GM12878 (cell line): ENCODE results near the gene MASP1. TPM values are rescaled to one million over a fixed set of nuclear protein-coding genes. Genes with fewer than 3 reads are reported as not detected.

Experiments used
- ATAC-seq: fragments of 200-7000 bp; cut with Tn5 transposase; 3 replicates; pipeline ENCODE4 v1.9.1; 2020; ENCODE audit warnings: mild to moderate bottlenecking, moderate library complexity
- BruUV-seq: library from RNA; stranded (reverse); fragments of 400-500 nt; replicated peaks from 2 replicates; lab custom pipeline; 2021; lab: Mats Ljungman, UMichigan
- CTCF ChIA-PET: fragments of 300-600 bp; sonication (Branson Sonifier 250); formaldehyde crosslinking; extraction: SDS; loops from one replicate; lab custom pipeline; 2021; ENCODE audit warnings: inconsistent platforms; lab: Yijun Ruan, JAX
- POLR2A ChIA-PET: fragments of 350-600 bp; formaldehyde crosslinking; extraction: SDS; loops from one replicate; lab custom pipeline; 2021; ENCODE audit warnings: inconsistent platforms; lab: Charles Lee
- RAD21 ChIA-PET: fragments of 300-600 bp; sonication (Branson Sonifier 250); formaldehyde crosslinking; loops from one replicate; lab custom pipeline; 2023; ENCODE audit warnings: antibody characterized with exemption; ENCODE audit not compliant: unreplicated experiment; lab: Charles Lee
- SMC1A ChIA-PET: fragments of 300-600 bp; sonication (Branson Sonifier 250); formaldehyde crosslinking; loops from one replicate; lab custom pipeline; 2023; ENCODE audit not compliant: unreplicated experiment, uncharacterized antibody; lab: Charles Lee
- DNase-seq: peaks from one replicate; pipeline ENCODE4 v3.0.0-alpha.2; 2011; ENCODE audit warnings: low read depth, low spot score
- FAIRE-seq: peaks from 3 replicates; lab custom pipeline; 2011; peaks lifted over from hg19 to GRCh38; lab: Jason Lieb, UNC
- H2AFZ ChIP-seq: 2 replicates; pipeline ENCODE4 v1.6.0; 2011; ENCODE audit warnings: low read depth, low read length, control low read depth; ENCODE audit not compliant: control insufficient read depth
- H3K27ac ChIP-seq: 2 replicates; pipeline ENCODE4 v1.5.1; 2011; ENCODE audit warnings: control low read depth; ENCODE audit not compliant: control insufficient read depth, insufficient read depth
- H3K27me3 ChIP-seq, 2 experiments: replicated peaks in 1 of 2; 2 replicates each; pipeline versions ENCODE4 v1.6.0 to v1.6.1; 2011; ENCODE audit warnings: low read length in 1 of 2; ENCODE audit not compliant: control insufficient read depth in 2 of 2, insufficient read depth in 2 of 2
- H3K36me3 ChIP-seq, 2 experiments: 2 replicates each; pipeline ENCODE4 v1.5.1; 2011; ENCODE audit warnings: low read length in 1 of 2; ENCODE audit not compliant: control insufficient read depth in 2 of 2, insufficient read depth in 2 of 2
- H3K4me1 ChIP-seq: 2 replicates; pipeline ENCODE4 v1.6.1; 2011; ENCODE audit warnings: mild to moderate bottlenecking, low read length, moderate library complexity, mixed read lengths; ENCODE audit not compliant: control insufficient read depth, insufficient read depth
- H3K4me2 ChIP-seq: 2 replicates; pipeline ENCODE4 v1.6.0; 2011; ENCODE audit warnings: control low read depth; ENCODE audit not compliant: control insufficient read depth, insufficient read depth
- H3K4me3 ChIP-seq: fragments of 200-600 bp; sonication (generic); 2 replicates; pipeline ENCODE4 v1.5.1; 2016
- H3K79me2 ChIP-seq: 2 replicates; pipeline ENCODE4 v1.6.0; 2011; ENCODE audit warnings: low read length; ENCODE audit not compliant: control insufficient read depth, insufficient read depth
- H3K9ac ChIP-seq: 2 replicates; pipeline ENCODE4 v1.8.0; 2011; ENCODE audit warnings: low read length, control low read depth, mixed read lengths; ENCODE audit not compliant: control insufficient read depth, insufficient read depth
- H3K9me3 ChIP-seq: replicated peaks from 3 replicates; pipeline ENCODE4 v1.5.1; 2011; ENCODE audit warnings: mild to moderate bottlenecking, low read length; ENCODE audit not compliant: control insufficient read depth, insufficient read depth
- H4K20me1 ChIP-seq: 2 replicates; pipeline ENCODE4 v1.6.0; 2011; ENCODE audit not compliant: control insufficient read depth, insufficient read depth
- BCL3 ChIP-seq: IDR thresholded peaks from 2 replicates; pipeline ENCODE4 v1.6.1; 2011; ENCODE audit warnings: borderline replicate concordance, low read depth, mild to moderate bottlenecking, moderate library complexity, low read length; ENCODE audit not compliant: insufficient read depth, poor library complexity, severe bottlenecking
- RUNX3 ChIP-seq: IDR thresholded peaks from 2 replicates; pipeline ENCODE4 v1.6.1; 2012; ENCODE audit warnings: low read length, inconsistent platforms
- TCF3 ChIP-seq: IDR thresholded peaks from 2 replicates; pipeline ENCODE4 v1.6.1; 2012; ENCODE audit warnings: low read depth, mild to moderate bottlenecking, low read length, borderline replicate concordance; ENCODE audit not compliant: insufficient read depth
- WGBS: methylation state at CpG from one replicate; pipeline ENCODE4 v1.1.6; 2016; ENCODE audit warnings: low lambda C conversion rate; ENCODE audit not compliant: insufficient replicate concordance, insufficient coverage; ENCODE audit errors: missing lambda C conversion rate; 5-methylcytosine and 5-hydroxymethylcytosine counted together
- in situ Hi-C: fragments of 300-500 bp; cut with MboI; formaldehyde crosslinking; loops from 9 replicates; pipeline ENCODE4 v1.14.3; 2018; ENCODE audit warnings: mixed read lengths
- intact Hi-C: fragments of 100-400 bp; cut with micrococcal nuclease; formaldehyde crosslinking; loops from one replicate; pipeline ENCODE4 v1.14.2; 2022; ENCODE audit not compliant: unreplicated experiment
- polyA plus RNA-seq, 11 experiments: library from polyadenylated mRNA; depleted of rRNA in 4 of 11; unstranded in 6 of 11; stranded (reverse) in 5 of 11; fragments of >200 nt; fragmentation: Nextera tagmentation in 4 of 11; fragmentation: Illumina TruSeq in 1 of 11; extraction: Ambion mirVana in 4 of 11; extraction: Trizol in 1 of 11; gene quantifications; 1 replicate in 1 of 11; 2 replicates in 10 of 11; pipeline versions ENCODE4 v1.2.1 to v1.2.3, GENCODE V29; 2011 to 2016; ENCODE audit warnings: inconsistent platforms in 2 of 11, missing spikeins in 2 of 11, low read depth in 1 of 11
- total RNA-seq, 4 experiments: library from RNA; depleted of rRNA in 3 of 4; stranded (reverse); fragments of >200 nt in 3 of 4; fragmentation: Illumina TruSeq in 1 of 4; extraction: Trizol in 1 of 4; gene quantifications; 2 replicates each; pipeline versions ENCODE4 v1.2.1 to v1.2.3, GENCODE V29; 2013 to 2021
- TF ChIP-seq, protein P1 (sequence below): fragments of 450-650 bp; IDR thresholded peaks from 2 replicates; pipeline ENCODE4 v1.6.1; 2017; ENCODE audit warnings: mild to moderate bottlenecking, moderate library complexity

MASP1 gene
- total and polyA plus RNA-seq, 10 of the 15 experiments (the other 5 are each of a cell fraction or from before 2014, with no cell fraction given): 0.05 TPM; not detected in 9

GRCh38 chr3:187292631-187293515, 1.3 kb upstream of the MASP1 start (continued):
- TF ChIP-seq, protein P1, sequence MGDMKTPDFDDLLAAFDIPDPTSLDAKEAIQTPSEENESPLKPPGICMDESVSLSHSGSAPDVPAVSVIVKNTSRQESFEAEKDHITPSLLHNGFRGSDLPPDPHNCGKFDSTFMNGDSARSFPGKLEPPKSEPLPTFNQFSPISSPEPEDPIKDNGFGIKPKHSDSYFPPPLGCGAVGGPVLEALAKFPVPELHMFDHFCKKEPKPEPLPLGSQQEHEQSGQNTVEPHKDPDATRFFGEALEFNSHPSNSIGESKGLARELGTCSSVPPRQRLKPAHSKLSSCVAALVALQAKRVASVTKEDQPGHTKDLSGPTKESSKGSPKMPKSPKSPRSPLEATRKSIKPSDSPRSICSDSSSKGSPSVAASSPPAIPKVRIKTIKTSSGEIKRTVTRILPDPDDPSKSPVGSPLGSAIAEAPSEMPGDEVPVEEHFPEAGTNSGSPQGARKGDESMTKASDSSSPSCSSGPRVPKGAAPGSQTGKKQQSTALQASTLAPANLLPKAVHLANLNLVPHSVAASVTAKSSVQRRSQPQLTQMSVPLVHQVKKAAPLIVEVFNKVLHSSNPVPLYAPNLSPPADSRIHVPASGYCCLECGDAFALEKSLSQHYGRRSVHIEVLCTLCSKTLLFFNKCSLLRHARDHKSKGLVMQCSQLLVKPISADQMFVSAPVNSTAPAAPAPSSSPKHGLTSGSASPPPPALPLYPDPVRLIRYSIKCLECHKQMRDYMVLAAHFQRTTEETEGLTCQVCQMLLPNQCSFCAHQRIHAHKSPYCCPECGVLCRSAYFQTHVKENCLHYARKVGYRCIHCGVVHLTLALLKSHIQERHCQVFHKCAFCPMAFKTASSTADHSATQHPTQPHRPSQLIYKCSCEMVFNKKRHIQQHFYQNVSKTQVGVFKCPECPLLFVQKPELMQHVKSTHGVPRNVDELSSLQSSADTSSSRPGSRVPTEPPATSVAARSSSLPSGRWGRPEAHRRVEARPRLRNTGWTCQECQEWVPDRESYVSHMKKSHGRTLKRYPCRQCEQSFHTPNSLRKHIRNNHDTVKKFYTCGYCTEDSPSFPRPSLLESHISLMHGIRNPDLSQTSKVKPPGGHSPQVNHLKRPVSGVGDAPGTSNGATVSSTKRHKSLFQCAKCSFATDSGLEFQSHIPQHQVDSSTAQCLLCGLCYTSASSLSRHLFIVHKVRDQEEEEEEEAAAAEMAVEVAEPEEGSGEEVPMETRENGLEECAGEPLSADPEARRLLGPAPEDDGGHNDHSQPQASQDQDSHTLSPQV: no peak
- no peak for TF ChIP-seq BCL3

DNA sequence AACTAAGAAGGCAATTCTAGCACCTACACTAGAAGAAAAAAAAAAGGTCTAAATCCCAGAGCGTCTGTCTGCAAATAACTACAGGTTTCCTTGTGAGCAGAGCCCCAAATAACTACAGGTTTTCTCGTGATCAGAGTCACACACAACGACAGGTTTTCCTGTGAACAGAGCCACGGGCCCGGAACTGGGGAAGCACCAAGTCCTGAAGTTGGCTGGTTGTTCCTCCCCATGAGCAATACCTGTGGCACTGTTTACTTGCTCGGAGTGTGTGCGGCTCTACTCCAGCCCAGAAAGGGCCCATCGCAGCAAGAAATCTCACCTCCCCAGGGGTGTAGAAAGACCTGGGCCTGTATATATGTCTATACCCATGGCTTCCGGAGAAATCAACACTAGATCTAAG, 644 bp upstream of the MASP1 start:
- WGBS: 46% methylated on average over 9 of the region's 9 CpGs
- RAD21 ChIA-PET: no interaction called here
- Histone ChIP-seq H3K4me3 (no peak overlapping the region), H3K9me3 (no peaks in the 10 kb centered on the region), H3K36me3 (no peaks in the 10 kb centered on the region), H3K27ac (no peak overlapping the region), H3K4me1 (no peaks in the 10 kb centered on the region), H2AFZ (no peak overlapping the region), H4K20me1 (no peaks in the 10 kb centered on the region), H3K27me3 (peaks cover 2 to 7% of the 10 kb centered on the region in 2 experiments; a peak in 3 of 4 replicates), H3K4me2 (no peak overlapping the region), H3K79me2 (no peaks in the 10 kb centered on the region), H3K9ac (no peak overlapping the region)
- TF ChIP-seq RUNX3 (no peak), TCF3 (no peak)
- no peak for ATAC-seq
- intact Hi-C loops (no loop called here), in situ Hi-C loops (no loop called here)
- DNase-seq: no peak
- SMC1A ChIA-PET: no interaction called here
- CTCF ChIA-PET: interaction anchor here (1.0 to 1.6 kb wide), 2 partner anchors 14 to 28 kb away, joined by 3 read pairs; no protein-coding TSS in a partner anchor
- BruUV-seq: no TSS peak
- FAIRE-seq: no peak
- POLR2A ChIA-PET: no interaction called here
